ENCODE measurements around the gene SYNPO.

Gene SYNPO

DNA sequence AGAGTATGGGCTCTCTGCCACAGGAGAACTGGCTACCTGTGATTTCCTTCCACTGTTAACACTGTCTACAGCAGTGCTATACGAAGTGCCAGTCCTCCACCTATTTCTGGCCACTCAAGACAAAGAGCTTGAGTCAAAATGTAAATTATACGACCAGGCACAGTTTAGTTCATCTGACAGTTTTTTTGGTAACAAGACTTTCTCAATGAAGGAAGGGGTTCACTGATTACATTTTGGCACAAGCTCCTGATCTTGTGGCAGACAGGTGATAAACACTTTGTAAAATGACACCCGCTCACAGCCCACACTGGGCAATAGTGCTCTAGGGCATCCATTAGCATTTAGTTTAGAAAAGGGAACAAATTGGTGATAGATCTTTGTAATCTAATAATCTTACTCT is 51.8 kb downstream of the SYNPO start:
- DNase-seq (ENCODE audit: low read depth) = no peak
- TF ChIP-seq, protein P1, sequence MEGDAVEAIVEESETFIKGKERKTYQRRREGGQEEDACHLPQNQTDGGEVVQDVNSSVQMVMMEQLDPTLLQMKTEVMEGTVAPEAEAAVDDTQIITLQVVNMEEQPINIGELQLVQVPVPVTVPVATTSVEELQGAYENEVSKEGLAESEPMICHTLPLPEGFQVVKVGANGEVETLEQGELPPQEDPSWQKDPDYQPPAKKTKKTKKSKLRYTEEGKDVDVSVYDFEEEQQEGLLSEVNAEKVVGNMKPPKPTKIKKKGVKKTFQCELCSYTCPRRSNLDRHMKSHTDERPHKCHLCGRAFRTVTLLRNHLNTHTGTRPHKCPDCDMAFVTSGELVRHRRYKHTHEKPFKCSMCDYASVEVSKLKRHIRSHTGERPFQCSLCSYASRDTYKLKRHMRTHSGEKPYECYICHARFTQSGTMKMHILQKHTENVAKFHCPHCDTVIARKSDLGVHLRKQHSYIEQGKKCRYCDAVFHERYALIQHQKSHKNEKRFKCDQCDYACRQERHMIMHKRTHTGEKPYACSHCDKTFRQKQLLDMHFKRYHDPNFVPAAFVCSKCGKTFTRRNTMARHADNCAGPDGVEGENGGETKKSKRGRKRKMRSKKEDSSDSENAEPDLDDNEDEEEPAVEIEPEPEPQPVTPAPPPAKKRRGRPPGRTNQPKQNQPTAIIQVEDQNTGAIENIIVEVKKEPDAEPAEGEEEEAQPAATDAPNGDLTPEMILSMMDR (IDR thresholded peaks at IDR 0.05; ENCODE audit: low read length, missing control alignments) = no peak
- no peak overlapping the region for H3K4me3 ChIP-seq (replicated peaks; ENCODE audit: low read depth, low read length)

DNA sequence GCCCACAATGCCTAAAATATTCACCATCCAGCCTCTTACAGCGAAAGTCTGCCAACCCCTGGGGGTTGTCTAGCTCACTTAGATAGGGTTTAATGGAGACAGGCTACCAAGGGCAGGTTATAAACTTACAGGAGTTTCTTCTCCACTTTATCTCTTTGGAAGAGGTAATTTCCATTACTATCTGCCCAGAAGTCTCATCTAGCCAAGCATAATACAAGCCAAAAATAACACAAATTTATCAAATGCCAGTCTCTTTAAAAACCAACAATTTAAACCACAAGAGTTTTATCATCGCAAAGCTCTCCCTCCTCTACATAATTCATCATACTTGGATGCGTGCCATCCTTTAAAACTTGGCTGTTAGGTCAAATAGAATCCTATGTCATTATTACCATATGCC is 54.2 kb downstream of the SYNPO start:
- TF ChIP-seq, protein P1 (IDR thresholded peaks at IDR 0.05; ENCODE audit: low read length, missing control alignments) = no peak
- DNase-seq (ENCODE audit: low read depth) = peak; percentile 77
- no peak overlapping the region for H3K4me3 ChIP-seq (replicated peaks; ENCODE audit: low read depth, low read length)

DNA sequence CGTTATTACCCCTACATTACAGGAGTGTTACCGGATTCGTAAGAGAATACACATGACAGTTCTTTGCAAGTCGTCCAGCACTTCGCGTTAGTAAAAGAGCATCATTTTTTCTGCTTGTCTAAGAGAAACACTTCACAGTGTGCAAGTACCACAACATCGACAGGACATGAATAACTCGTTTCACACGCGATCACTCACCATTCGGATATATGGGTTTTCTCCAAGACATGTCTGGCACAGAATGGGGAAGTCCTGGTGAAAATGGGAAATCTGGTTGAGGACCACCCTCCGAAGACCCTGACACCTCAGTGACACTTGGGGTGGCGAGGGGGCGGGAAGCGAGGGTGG is 59.8 kb downstream of the SYNPO start:
- TF ChIP-seq, protein P1 (IDR thresholded peaks at IDR 0.05; ENCODE audit: low read length, missing control alignments) = no peak
- DNase-seq (ENCODE audit: low read depth) = peak; percentile 9

DNA sequence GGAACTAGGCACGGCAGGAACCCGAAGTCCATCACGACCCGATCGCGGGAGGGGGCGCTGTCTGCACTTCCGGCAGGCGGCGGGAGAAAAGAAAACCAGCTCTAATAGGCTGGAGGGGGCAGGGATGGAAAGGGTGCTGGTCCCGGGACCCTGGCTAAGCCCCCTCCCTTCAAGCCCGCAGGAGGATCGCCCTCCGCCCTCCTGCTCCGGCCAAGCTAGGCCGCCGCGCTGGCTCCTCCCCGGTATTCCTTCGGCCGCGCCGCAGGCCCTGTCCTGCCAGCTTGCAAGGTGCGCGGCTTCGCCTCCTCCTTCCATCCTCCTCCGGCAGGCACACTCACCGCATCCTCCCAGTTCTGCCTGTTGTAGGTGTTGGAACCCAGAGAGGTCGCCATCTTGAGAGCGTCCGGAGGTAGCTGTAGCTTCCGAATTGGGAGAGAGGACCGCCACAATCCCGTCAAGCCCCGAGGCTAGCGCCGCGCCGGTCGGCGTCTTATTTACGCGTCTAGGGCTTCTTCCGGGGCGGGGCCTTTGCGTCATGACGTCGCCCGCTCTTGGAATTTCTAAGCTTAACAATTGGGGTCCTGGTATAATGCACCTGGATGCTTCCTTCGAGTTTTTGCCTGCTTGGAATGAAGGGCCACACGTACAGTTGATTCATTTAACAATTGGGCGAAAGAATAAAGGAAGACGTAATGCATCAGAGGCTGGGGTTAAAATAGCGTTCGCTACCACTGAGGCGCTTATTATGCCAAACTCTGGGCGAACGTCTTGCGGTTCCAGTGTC is 60.3 kb downstream of the SYNPO start, which contains the start of gene RBM22:
Gene RBM22, minus strand, starts transcription at position 469 of the 784 bp plus-strand sequence. Its CDS starts 77 bp downstream, at position 392.
- DNase-seq (ENCODE audit: low read depth) = peak; percentile 89
- peak within 1 kb of the TSS; percentile 92 for H3K4me3 ChIP-seq (replicated peaks; ENCODE audit: low read depth, low read length)
- TF ChIP-seq, protein P1 (IDR thresholded peaks at IDR 0.05; ENCODE audit: low read length, missing control alignments) = peak; percentile 53

More for the DNA sequence above, 59.8 kb downstream of the SYNPO start:
- peak overlapping the region; percentile 92 for H3K4me3 ChIP-seq (replicated peaks; ENCODE audit: low read depth, low read length)

DNA sequence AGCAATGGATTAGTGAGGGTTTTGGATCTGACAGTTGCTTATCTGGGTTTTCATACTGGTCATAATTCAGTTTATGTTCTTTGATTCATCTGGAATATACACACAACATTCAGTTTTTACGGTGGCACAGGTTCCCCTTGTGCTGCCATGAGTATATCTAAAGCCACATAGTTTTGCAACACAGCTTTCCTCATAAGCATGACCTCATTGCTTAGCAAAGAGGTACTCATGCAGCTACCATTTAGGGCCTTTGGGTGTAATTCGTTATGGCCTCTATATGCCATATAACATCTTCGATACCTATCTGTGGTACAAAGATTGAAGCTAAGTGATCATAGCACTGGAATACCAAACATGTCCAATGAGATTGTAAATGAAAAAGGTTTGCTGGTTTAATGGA is 63.3 kb downstream of the SYNPO start:
- TF ChIP-seq, protein P1 (IDR thresholded peaks at IDR 0.05; ENCODE audit: low read length, missing control alignments) = no peak
- DNase-seq (ENCODE audit: low read depth) = peak; percentile 12

DNA sequence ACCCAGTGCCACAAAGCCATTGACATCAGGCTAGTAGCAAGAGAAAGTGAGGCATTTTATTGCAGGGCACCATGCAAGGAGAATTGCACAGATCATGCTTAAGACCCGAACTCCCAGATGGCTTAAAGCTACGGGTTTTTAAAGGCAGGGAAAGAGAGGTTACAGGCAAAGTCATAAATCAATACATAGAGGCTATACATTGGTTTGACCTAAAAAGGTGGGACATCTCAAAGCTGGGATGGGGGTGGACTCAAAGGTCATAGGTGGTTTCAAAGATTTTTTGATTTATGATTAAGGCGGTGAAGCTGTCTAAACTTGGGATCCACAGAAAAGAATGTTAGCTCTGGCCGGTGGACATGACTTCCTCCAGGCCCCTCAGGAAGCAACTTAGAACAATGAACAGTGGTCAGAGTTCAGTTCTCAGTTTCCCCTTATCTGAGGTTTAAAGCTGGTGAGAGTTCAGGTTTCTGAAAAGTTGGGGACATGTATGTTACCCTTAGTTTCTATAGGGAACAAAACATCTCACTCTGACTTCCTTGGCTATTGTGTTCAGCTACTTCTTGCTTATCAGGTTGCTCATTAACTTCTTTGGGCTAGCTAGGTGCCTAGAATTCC is 66.4 kb downstream of the SYNPO start:
- DNase-seq (ENCODE audit: low read depth) = no peak
- TF ChIP-seq, protein P1 (IDR thresholded peaks at IDR 0.05; ENCODE audit: low read length, missing control alignments) = no peak
- no peak overlapping the region for H3K4me3 ChIP-seq (replicated peaks; ENCODE audit: low read depth, low read length)

More for the DNA sequence above, 63.3 kb downstream of the SYNPO start:
- no peak overlapping the region for H3K4me3 ChIP-seq (replicated peaks; ENCODE audit: low read depth, low read length)
